Smooth muscle cell (in vitro differentiated cells): ENCODE measurements around the gene GRIN3B. TPM values are rescaled to one million over a fixed set of nuclear protein-coding genes. Genes with fewer than 3 reads are reported as not detected.

Experiments used
- DNase-seq: peaks from one replicate; lab custom pipeline; 2025; ENCODE audit not compliant: unreplicated experiment; lab: John Stamatoyannopoulos, UW
- H2AFZ ChIP-seq: fragments of 200-600 bp; sonication (generic); 2 replicates; pipeline ENCODE4 v1.6.0; 2016; ENCODE audit warnings: antibody characterized with exemption, low read depth, mild to moderate bottlenecking
- H3F3A ChIP-seq: fragments of 200-600 bp; sonication (generic); 2 replicates; pipeline ENCODE4 v1.6.0; 2017; ENCODE audit warnings: antibody characterized with exemption, low read depth
- H3K27ac ChIP-seq: fragments of 200-600 bp; sonication (generic); 2 replicates; pipeline ENCODE4 v1.5.1; 2016; ENCODE audit warnings: low read depth, mild to moderate bottlenecking
- H3K27me3 ChIP-seq: fragments of 200-600 bp; sonication (generic); 2 replicates; pipeline ENCODE4 v1.6.1; 2016; ENCODE audit warnings: low read depth, mild to moderate bottlenecking
- H3K36me3 ChIP-seq: fragments of 200-600 bp; sonication (generic); 2 replicates; pipeline ENCODE4 v1.5.1; 2016; ENCODE audit warnings: low read depth
- H3K4me1 ChIP-seq: fragments of 200-600 bp; sonication (generic); 2 replicates; pipeline ENCODE4 v1.5.1; 2016; ENCODE audit warnings: low read depth
- H3K4me2 ChIP-seq: fragments of 200-600 bp; sonication (generic); 2 replicates; pipeline ENCODE4 v1.6.0; 2016; ENCODE audit warnings: mild to moderate bottlenecking
- H3K4me3 ChIP-seq: fragments of 200-600 bp; sonication (generic); 2 replicates; pipeline ENCODE4 v1.5.1; 2016; ENCODE audit warnings: mild to moderate bottlenecking
- H3K79me2 ChIP-seq: fragments of 200-600 bp; sonication (generic); 2 replicates; pipeline ENCODE4 v1.6.0; 2016; ENCODE audit warnings: low read depth, mild to moderate bottlenecking
- H3K9ac ChIP-seq: fragments of 200-600 bp; sonication (generic); 2 replicates; pipeline ENCODE4 v1.6.0; 2016; ENCODE audit warnings: low read depth
- H3K9me3 ChIP-seq: fragments of 200-600 bp; sonication (generic); replicated peaks from 2 replicates; pipeline ENCODE4 v1.5.1; 2016; ENCODE audit warnings: low read depth
- H4K20me1 ChIP-seq: fragments of 200-600 bp; sonication (generic); 2 replicates; pipeline ENCODE4 v1.6.0; 2016; ENCODE audit warnings: low read depth
- WGBS: methylation state at CpG from one replicate; pipeline ENCODE4 v1.1.7; 2016; ENCODE audit warnings: low lambda C conversion rate; 5-methylcytosine and 5-hydroxymethylcytosine counted together
- polyA plus RNA-seq: library from polyadenylated mRNA; unstranded; fragments of >200 nt; fragmentation: Nextera tagmentation; extraction: Ambion mirVana; gene quantifications from 2 replicates; pipeline ENCODE4 v1.2.1, GENCODE V29; 2016
- total RNA-seq: library from RNA; depleted of rRNA; stranded (reverse); fragments of >200 nt; gene quantifications from 2 replicates; pipeline ENCODE4 v1.2.3, GENCODE V29; 2014
- TF ChIP-seq, protein P1 (sequence below): fragments of 200-600 bp; sonication (generic); IDR thresholded peaks from 2 replicates; pipeline ENCODE4 v1.5.1; 2017; ENCODE audit warnings: borderline replicate concordance, mild to moderate bottlenecking, antibody characterized with exemption; ENCODE audit not compliant: insufficient read depth, poor library complexity, severe bottlenecking

Gene GRIN3B
- total and polyA plus RNA-seq, 2 experiments from 2014 or later: 1.2 to 12.6 TPM

DNA sequence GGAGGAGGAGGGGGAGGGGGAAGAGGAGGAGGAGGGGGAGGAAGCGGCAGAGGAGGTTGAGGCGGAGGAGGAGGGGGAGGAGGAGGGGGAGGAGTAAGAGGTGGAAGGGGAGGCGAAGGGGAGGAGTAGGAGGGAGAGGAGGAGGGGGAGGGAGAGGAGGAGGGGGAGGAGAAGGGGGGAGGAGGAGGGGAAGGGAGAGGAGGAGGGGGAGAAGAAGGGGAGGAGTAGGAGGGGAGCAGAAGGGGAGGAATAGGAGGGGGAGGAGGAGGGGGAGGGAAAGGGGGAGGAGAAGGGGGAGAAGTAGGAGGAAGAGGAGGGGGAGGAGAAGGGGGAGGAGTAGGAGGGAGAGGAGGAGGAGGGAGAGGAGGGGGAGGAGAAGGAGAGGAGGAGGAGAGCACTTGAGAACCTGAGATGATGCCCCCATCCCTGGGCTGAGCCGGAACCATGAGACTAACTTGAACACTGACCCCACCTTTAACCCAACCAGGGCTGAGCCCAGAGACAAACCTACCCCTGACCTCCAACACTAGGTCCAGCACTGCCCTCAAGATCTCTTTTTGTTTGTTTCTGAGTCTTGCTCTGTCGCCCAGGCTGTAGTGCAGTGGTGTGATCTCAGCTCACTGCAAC lies 52.2 kb downstream of the GRIN3B start:
- TF ChIP-seq, protein P1, sequence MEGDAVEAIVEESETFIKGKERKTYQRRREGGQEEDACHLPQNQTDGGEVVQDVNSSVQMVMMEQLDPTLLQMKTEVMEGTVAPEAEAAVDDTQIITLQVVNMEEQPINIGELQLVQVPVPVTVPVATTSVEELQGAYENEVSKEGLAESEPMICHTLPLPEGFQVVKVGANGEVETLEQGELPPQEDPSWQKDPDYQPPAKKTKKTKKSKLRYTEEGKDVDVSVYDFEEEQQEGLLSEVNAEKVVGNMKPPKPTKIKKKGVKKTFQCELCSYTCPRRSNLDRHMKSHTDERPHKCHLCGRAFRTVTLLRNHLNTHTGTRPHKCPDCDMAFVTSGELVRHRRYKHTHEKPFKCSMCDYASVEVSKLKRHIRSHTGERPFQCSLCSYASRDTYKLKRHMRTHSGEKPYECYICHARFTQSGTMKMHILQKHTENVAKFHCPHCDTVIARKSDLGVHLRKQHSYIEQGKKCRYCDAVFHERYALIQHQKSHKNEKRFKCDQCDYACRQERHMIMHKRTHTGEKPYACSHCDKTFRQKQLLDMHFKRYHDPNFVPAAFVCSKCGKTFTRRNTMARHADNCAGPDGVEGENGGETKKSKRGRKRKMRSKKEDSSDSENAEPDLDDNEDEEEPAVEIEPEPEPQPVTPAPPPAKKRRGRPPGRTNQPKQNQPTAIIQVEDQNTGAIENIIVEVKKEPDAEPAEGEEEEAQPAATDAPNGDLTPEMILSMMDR: no peak
- Histone ChIP-seq H2AFZ (no peak overlapping the region), H3K9ac (no peak overlapping the region), H3K27me3 (no peaks in the 10 kb centered on the region), H3K79me2 (no peaks in the 10 kb centered on the region), H3K9me3 (peaks cover 11% of the 10 kb centered on the region), H3F3A (no peaks in the 10 kb centered on the region), H3K36me3 (peaks cover 20% of the 10 kb centered on the region), H3K4me2 (no peak overlapping the region), H3K4me3 (no peak overlapping the region), H4K20me1 (no peaks in the 10 kb centered on the region), H3K27ac (no peak overlapping the region), H3K4me1 (no peaks in the 10 kb centered on the region)
- DNase-seq: no peak
- 79% methylated on average over 1 of the region's 5 CpGs for WGBS

DNA sequence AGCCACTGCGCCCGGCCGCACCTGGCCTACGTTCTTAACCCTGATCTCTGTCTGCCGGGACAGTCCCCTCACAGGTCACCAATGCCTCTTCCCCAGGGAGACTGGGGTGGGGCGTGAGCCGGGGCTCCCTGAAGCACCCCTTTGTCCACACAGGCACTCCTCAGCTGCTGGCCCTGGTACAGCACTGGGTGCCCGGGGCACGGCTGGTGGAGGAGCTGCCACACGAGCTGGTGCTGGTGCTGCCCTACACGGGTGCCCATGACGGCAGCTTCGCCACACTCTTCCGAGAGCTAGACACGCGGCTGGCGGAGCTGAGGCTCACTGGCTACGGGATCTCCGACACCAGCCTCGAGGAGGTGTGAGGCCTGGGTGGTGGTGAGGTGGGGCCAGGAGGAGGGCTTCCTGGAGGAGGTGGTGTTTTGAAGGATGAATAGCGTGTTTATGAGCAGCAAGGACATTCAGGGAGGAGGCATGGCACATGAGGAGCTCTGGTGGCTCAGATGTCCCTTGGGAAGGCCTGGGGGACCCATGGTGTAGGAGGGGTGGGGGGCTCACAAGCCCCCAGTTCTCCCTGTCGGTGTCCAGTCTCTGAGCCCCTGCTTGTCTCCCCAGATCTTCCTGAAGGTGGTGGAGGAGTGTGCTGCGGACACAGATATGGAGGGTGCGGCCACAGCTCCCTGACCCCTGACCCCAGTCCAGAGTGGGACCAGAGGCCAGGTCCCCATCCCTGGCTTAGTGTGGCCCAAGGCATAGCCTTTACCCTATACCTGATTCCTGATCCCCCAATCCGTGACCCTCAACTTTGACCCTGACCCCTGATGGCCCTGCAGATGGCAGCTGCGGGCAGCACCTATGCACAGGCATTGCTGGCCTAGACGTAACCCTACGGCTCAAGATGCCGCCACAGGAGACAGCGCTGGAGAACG lies 53.2 kb downstream of the GRIN3B start:
- Histone ChIP-seq H4K20me1 (no peaks in the 10 kb centered on the region), H3K9me3 (peaks cover 17% of the 10 kb centered on the region)

DNA sequence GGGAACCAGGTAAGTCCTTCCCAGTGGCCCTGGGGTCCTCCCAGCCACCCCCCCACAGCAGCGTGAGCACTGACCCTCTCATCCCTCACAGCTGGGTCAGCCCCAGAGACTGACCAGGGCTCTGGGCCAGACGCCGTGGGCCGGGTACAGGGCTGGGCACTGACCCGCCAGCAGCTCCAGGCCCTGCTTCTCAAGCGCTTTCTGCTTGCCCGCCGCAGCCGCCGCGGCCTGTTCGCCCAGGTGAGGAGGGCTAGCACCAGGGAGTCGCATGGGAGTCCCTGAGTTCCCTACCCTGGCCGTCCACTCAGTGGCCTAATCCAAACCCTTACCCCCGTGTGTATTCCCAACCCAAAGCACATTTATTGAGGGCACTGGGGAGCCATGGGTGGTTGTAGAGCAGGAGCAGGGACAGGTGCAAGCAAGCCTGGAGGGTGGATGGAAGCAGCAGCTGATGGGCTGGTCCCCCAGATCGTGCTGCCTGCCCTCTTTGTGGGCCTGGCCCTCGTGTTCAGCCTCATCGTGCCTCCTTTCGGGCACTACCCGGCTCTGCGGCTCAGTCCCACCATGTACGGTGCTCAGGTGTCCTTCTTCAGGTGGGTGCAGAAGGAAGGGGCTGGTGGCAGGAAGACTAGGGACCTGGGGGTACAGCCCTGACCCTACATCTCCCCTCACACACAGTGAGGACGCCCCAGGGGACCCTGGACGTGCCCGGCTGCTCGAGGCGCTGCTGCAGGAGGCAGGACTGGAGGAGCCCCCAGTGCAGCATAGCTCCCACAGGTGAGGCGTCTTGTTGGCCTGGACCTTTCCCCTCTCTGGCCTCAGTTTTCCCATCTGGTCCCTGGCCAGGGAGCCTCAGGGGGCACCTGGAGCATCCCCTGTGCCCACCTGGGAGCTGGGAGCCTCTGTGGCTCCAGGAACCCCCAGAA lies 54.1 kb downstream of the GRIN3B start:
- 96% methylated on average over 28 of the region's 28 CpGs for WGBS
- no peak overlapping the region for H3K27ac ChIP-seq
- no peak overlapping the region for H3K4me3 ChIP-seq
- H3K9me3 ChIP-seq: peaks cover 19% of the 10 kb centered on the region
- H4K20me1 ChIP-seq: no peaks in the 10 kb centered on the region
- H3K36me3 ChIP-seq: peaks cover 26% of the 10 kb centered on the region
- H3F3A ChIP-seq: no peaks in the 10 kb centered on the region
- no peak overlapping the region for H2AFZ ChIP-seq
- H3K27me3 ChIP-seq: no peaks in the 10 kb centered on the region
- TF ChIP-seq, protein P1: no peak
- no peaks in the 10 kb centered on the region for H3K4me1 ChIP-seq
- no peak overlapping the region for H3K4me2 ChIP-seq
- no peak overlapping the region for H3K9ac ChIP-seq
- H3K79me2 ChIP-seq: no peaks in the 10 kb centered on the region
- no peak for DNase-seq

More for the DNA sequence above, 53.2 kb downstream of the GRIN3B start:
- Histone ChIP-seq H3F3A (no peaks in the 10 kb centered on the region), H2AFZ (no peak overlapping the region), H3K4me3 (no peak overlapping the region), H3K9ac (no peak overlapping the region), H3K27me3 (no peaks in the 10 kb centered on the region), H3K36me3 (peaks cover 26% of the 10 kb centered on the region), H3K79me2 (no peaks in the 10 kb centered on the region), H3K4me1 (no peaks in the 10 kb centered on the region), H3K4me2 (no peak overlapping the region), H3K27ac (no peak overlapping the region)
- TF ChIP-seq, protein P1: no peak
- WGBS: 95% methylated on average over 31 of the region's 31 CpGs
- no peak for DNase-seq
